K562 (cell line): ENCODE measurements around the gene PLXNA3. TPM values are rescaled to one million over a fixed set of nuclear protein-coding genes. Genes with fewer than 3 reads are reported as not detected.

ENCODE experiments used
- CBFA2T2 ChIP-seq: fragments of 450-650 bp; conservative IDR thresholded peaks from 2 replicates; pipeline ENCODE4 v1.6.1; 2017; ENCODE audit warnings: mild to moderate bottlenecking
- FOXK2 ChIP-seq, 2 experiments: fragments of 450-650 bp; IDR thresholded peaks in 1 of 2; conservative IDR thresholded peaks in 1 of 2; 2 replicates each; pipeline ENCODE4 v1.6.1; 2016; ENCODE audit warnings: low read depth in 2 of 2, mild to moderate bottlenecking in 1 of 2
- HSF4 ChIP-seq: fragments of 250-450 bp; sonication (Bioruptor Pico); IDR thresholded peaks from 2 replicates; pipeline ENCODE4 v2.1.2; 2022; ENCODE audit warnings: mild to moderate bottlenecking, moderate library complexity, borderline replicate concordance
- KAT2B ChIP-seq: IDR thresholded peaks from one replicate; pipeline ENCODE4 v1.6.1; 2012; ENCODE audit warnings: low read depth, mild to moderate bottlenecking, control low read depth, inconsistent platforms, low read length, moderate library complexity
- MCM2 ChIP-seq: fragments of 450-650 bp; IDR thresholded peaks from 2 replicates; pipeline ENCODE4 v1.6.1; 2017; ENCODE audit warnings: low read depth, mild to moderate bottlenecking
- POLR2B ChIP-seq: fragments of 450-650 bp; IDR thresholded peaks from 2 replicates; pipeline ENCODE4 v1.6.1; 2018; ENCODE audit warnings: low read depth; ENCODE audit not compliant: partially characterized antibody
- POLR3G ChIP-seq: IDR thresholded peaks from 2 replicates; pipeline ENCODE4 v1.6.1; 2011; ENCODE audit not compliant: insufficient read length, insufficient replicate concordance; ENCODE audit errors: extremely low read depth
- SMAD2 ChIP-seq: fragments of 150-350 bp; IDR thresholded peaks from 2 replicates; pipeline ENCODE4 v1.6.1; 2014; ENCODE audit warnings: low read depth, mild to moderate bottlenecking, low read length
- polyA plus RNA-seq, 8 experiments: library from polyadenylated mRNA; depleted of rRNA in 4 of 8; stranded (reverse) in 5 of 8; unstranded in 3 of 8; fragments of >200 nt; fragmentation: Nextera tagmentation in 2 of 8; fragmentation: Illumina TruSeq in 1 of 8; extraction: Ambion mirVana in 2 of 8; extraction: Trizol in 1 of 8; gene quantifications; 2 replicates each; pipeline versions ENCODE4 v1.2.1 to v1.2.3, GENCODE V29; 2011 to 2014; ENCODE audit warnings: inconsistent platforms in 1 of 8, missing spikeins in 1 of 8
- total RNA-seq, 7 experiments: library from RNA; depleted of rRNA in 6 of 7; stranded (reverse); fragments of >200 nt in 6 of 7; fragmentation: Illumina TruSeq in 2 of 7; extraction: Trizol in 2 of 7; gene quantifications; 2 replicates each; pipeline versions ENCODE4 v1.2.1 to v1.2.3, GENCODE V29; 2011 to 2021; ENCODE audit warnings: low replicate concordance in 1 of 7
- TF ChIP-seq, protein P1 (sequence below): fragments of 450-650 bp; IDR thresholded peaks from 2 replicates; pipeline ENCODE4 v1.6.1; 2017; ENCODE audit warnings: antibody characterized with exemption, mild to moderate bottlenecking
- TF ChIP-seq, protein P2 (sequence below): fragments of 450-650 bp; formaldehyde crosslinking; conservative IDR thresholded peaks from 2 replicates; pipeline ENCODE4 v1.4.0; 2022; ENCODE audit warnings: mild to moderate bottlenecking, missing genetic modification characterization
- TF ChIP-seq, protein P3 (sequence below): fragments of 450-650 bp; formaldehyde crosslinking; IDR thresholded peaks from 2 replicates; pipeline ENCODE4 v1.4.0; 2020; ENCODE audit warnings: mild to moderate bottlenecking

The PLXNA3 gene
- total and polyA plus RNA-seq, 9 of the 15 experiments (the other 6 are each of a cell fraction or from before 2014, with no cell fraction given): 0.32 to 47.8 (median 7.5) TPM

DNA sequence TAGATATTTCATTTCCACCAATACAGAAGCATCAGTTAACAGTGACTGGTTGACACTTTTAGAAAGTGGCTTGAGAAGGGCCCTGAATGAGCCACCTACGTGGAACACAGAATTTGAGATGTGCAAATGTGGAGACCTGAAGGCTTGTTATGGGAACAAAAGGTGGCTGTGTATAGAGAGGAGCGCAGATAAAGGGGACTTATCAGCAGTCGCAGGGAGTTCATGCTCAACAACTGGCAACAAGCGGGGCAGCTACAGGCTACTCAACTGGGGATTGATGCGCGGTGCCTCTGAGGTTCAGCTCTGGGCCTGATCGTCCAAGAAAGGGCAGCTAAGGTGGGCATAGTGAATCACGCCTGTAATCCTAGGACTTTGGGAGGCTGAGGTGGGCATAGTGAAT is 61.3 kb downstream of the PLXNA3 start (continued):
- TF ChIP-seq FOXK2 (conservative IDR thresholded peaks at IDR 0.05 in 1 of 2, IDR thresholded peaks at IDR 0.05 in 1 of 2; ENCODE audit: low read depth in 2 of 2) (peak; percentile 23 to 51; a peak in 1 of 4 replicates), KAT2B (no peak), POLR2B (no peak), SMAD2 (no peak), MCM2 (no peak), CBFA2T2 (peak; percentile 37; the same call in 1 of the 2 replicates), HSF4 (CRISPR knock-in tag) (no peak), POLR3G (no peak)
- TF ChIP-seq, protein P1, sequence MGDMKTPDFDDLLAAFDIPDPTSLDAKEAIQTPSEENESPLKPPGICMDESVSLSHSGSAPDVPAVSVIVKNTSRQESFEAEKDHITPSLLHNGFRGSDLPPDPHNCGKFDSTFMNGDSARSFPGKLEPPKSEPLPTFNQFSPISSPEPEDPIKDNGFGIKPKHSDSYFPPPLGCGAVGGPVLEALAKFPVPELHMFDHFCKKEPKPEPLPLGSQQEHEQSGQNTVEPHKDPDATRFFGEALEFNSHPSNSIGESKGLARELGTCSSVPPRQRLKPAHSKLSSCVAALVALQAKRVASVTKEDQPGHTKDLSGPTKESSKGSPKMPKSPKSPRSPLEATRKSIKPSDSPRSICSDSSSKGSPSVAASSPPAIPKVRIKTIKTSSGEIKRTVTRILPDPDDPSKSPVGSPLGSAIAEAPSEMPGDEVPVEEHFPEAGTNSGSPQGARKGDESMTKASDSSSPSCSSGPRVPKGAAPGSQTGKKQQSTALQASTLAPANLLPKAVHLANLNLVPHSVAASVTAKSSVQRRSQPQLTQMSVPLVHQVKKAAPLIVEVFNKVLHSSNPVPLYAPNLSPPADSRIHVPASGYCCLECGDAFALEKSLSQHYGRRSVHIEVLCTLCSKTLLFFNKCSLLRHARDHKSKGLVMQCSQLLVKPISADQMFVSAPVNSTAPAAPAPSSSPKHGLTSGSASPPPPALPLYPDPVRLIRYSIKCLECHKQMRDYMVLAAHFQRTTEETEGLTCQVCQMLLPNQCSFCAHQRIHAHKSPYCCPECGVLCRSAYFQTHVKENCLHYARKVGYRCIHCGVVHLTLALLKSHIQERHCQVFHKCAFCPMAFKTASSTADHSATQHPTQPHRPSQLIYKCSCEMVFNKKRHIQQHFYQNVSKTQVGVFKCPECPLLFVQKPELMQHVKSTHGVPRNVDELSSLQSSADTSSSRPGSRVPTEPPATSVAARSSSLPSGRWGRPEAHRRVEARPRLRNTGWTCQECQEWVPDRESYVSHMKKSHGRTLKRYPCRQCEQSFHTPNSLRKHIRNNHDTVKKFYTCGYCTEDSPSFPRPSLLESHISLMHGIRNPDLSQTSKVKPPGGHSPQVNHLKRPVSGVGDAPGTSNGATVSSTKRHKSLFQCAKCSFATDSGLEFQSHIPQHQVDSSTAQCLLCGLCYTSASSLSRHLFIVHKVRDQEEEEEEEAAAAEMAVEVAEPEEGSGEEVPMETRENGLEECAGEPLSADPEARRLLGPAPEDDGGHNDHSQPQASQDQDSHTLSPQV: 0 out of 2 replicates have a peak, but pooled peaks have one; percentile 32
- TF ChIP-seq, protein P2, sequence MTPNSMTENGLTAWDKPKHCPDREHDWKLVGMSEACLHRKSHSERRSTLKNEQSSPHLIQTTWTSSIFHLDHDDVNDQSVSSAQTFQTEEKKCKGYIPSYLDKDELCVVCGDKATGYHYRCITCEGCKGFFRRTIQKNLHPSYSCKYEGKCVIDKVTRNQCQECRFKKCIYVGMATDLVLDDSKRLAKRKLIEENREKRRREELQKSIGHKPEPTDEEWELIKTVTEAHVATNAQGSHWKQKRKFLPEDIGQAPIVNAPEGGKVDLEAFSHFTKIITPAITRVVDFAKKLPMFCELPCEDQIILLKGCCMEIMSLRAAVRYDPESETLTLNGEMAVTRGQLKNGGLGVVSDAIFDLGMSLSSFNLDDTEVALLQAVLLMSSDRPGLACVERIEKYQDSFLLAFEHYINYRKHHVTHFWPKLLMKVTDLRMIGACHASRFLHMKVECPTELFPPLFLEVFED (CRISPR knock-in tag): no peak
- TF ChIP-seq, protein P3, sequence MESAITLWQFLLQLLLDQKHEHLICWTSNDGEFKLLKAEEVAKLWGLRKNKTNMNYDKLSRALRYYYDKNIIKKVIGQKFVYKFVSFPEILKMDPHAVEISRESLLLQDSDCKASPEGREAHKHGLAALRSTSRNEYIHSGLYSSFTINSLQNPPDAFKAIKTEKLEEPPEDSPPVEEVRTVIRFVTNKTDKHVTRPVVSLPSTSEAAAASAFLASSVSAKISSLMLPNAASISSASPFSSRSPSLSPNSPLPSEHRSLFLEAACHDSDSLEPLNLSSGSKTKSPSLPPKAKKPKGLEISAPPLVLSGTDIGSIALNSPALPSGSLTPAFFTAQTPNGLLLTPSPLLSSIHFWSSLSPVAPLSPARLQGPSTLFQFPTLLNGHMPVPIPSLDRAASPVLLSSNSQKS (CRISPR knock-in tag): no peak
